Activated T-cell treated with anti-CD3 and anti-CD28 coated beads, Interleukin-2, amount 50 U/mL, for 48 hours (primary cell): ENCODE data around the gene UGT2A1.
"Not testable (repeated sequence)": the region's sequence is repeated elsewhere in the genome, so short reads cannot be mapped to it uniquely, and the experiment has no call there.

ENCODE experiments used
- DNase-seq, 2 experiments: peaks; one replicate each; pipeline ENCODE4 v3.0.0-alpha.2; 2020

Gene UGT2A1

GRCh38 chr4:69653147-69653546, at the start of gene UGT2A1:
Gene UGT2A1, minus strand, starts transcription at chr4:69653247. Its CDS starts 5,603 bp downstream, at chr4:69647644.
- no peak for DNase-seq

DNA sequence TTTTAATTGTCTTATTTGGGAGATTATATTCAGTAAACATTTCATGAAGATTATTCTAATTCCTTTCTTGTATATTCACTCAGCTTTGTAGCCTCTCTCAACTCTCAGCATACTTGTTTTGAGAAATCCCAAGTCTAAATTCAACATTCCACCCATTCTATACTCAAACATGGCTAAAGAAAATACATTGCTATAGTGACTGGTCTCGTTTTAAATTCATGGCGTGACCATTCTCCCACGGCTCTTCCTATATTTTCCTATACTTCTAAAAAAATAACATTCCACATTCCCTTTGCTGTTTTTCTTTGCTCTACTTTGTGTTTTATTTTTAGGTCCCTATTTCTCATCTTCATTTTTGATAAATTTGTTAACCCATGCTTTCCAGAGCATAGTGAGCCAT, 49.2 kb upstream of the UGT2A1 start:
- DNase-seq = no peak

- DNase-seq = no peak
Observed at GRCh38 chr4:69701696-69702095, 48.6 kb upstream of the UGT2A1 start.

DNA sequence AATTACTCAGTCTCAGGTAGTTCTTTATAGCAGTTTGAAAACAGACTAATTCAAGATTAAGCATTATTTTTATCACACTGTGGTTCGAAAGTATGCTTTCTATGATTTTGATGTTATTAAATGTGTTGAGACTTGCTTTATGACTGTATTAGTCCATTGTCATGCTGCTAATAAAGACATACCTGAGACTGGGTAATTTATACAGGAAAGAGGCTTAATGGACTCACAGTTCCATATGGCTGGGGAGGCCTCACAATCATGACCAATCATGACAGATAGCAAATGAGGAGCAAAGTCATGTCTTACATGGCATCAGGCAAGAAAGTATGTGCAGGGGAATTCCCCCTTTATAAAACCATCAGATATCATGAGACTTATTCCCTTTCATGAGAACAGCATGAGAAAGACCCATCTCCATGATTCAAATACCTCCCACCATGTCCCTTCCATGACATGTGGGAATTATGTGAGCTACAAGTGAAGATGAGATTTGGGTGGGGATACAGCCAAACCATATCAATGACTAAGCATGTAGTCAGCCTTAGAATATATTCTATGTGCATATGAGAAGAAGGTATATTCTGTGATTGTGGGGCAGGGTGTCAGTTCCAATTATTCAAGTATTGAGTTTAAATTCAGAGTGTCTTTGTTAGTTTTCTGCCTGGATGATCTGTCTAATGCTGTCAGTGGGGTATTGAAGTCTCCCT, 44.6 kb upstream of the UGT2A1 start:
- no peak for DNase-seq

DNA sequence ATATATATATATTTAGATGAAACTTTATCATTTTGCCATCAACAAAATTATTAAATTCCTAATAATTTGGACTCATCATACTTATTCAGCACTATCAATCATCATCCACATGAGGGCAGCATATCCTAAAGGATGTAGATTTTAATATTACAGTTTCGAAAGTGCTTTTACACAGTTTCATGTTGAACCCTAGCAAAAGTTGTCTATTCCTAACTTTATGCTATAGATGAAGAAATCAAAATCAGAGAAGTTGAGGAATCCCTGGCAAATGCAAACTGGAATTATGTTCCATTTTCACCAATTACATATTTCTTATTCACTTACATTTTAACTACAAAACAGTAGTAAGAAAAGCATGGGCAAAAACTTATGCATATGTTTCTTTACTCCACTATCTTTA, 36.6 kb upstream of the UGT2A1 start:
- DNase-seq = no peak

DNA sequence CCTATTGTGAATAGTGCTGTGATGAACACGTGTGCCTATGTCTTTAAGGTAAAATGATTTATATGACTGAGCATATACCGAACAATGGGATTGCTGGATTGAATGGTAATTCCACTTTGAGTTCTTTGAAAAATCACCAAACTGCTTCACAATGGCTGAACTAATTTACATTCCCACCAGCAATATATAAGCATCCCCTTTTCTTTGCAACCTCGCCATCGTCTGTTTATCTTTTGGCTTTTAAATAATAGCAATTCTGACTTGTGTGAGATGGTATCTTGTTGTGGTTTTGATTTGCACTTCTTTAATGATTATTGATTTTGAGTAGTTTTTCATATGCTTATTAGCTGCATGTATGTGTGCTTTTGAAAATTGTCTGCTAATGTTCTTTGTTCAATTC, 31.8 kb upstream of the UGT2A1 start:
- DNase-seq = no peak

GRCh38 chr4:69668680-69669079, 15.6 kb upstream of the UGT2A1 start:
- no peak for DNase-seq

DNA sequence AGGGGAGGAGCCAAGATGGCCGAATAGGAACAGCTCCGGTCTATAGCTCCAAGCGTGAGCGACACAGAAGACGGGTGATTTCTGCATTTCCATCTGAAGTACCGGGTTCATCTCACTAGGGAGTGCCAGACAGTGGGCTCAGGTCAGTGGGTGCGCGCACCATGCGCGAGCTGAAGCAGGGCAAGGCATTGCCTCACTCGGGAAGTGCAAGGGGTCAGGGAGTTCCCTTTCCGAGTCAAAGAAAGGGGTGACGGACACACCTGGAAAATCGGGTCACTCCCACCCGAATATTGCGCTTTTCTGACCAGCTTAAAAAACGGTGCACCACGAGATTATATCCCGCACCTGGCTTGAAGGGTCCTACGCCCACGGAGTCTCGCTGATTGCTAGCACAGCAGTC, 11.0 kb upstream of the UGT2A1 start:
- not testable (repeated sequence) for DNase-seq

- not testable (repeated sequence) for DNase-seq
Observed at GRCh38 chr4:69661130-69661803, 8.2 kb upstream of the UGT2A1 start.

GRCh38 chr4:69658133-69658532, 5.1 kb upstream of the UGT2A1 start:
- DNase-seq = no peak

DNA sequence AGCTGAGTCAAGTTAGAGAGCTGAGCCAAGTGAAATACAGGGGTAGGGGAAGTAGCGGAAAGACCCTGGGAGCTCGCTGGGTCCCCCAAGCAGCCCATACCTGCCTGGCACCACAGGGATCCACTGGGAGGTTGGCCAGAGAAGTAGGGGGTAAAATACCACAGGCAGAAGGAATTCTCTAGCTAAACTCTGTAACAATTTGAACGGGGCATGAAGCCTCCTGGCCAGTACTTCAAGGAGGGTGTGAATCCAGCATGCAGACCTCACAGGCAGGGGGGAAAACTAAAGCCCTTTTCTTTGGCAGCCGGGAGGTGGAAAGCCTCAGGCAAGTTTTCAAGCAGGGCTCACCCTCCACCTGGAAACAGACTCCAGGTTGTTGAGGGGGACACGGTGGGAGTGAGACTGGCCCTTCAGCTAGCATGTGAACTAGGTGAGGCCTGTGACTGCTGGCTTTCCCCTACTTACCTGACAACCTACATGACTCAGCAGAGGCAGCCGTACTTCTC, 3.7 kb upstream of the UGT2A1 start:
- DNase-seq = no peak

GRCh38 chr4:69650872-69651271, 2.2 kb downstream of the UGT2A1 start:
- DNase-seq = no peak

DNA sequence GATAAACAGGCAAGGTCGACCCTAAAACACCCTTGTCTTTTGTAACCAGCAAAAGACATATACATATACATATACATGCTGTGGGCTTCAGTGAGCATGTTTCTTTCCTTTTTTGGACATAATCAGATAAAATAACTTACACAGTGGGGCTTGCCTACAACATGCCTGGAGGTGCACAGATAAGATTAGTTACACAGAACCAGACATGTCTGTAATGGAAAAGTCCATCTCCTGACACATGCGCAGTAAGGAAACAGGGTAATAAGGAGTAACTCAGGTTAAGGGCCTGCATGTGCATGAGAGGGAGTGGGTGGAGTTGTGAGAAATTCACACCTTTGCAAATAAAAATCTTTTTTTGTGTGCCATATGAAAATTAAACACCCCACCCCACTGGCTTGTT, 3.4 kb downstream of the UGT2A1 start:
- DNase-seq = no peak

GRCh38 chr4:69649207-69649606, 3.8 kb downstream of the UGT2A1 start:
- no peak for DNase-seq

DNA sequence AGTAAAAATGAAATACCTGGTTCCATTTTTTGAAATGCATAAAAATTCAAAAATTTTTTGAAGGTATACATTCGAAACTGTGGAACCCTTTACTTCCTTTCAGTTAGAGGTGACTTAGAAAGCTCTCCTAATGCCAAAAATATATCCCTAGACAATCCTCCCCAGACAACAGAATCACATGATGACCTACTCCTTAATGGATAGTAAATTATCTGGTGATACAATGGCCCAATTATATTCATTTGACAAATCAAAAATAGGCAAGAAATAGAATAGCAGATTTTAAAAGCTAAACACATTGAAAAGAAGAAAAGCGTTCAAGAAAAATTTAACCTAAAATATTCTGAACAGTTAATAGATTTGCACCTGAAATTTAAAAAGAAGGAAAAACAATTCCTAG, 10.1 kb downstream of the UGT2A1 start:
- DNase-seq = no peak

DNA sequence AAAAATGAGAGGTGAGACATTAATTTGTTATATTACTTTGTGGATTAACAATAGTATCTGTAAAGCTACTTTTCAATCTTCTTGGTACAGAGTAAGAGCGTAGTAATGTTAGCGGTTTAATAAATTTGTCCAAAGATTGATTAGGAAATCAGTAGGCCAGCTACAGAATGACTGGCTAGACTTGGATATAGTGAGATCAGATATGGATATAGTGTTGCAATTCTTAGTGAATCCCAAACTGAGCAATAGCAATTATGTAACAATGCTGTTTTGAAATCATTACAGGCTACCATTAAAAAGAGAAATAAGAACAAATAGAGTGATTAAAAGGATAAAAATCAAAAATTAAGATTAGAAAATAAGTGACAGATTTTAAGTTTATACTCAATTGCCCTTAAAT, 12.8 kb downstream of the UGT2A1 start:
- DNase-seq = no peak

DNA sequence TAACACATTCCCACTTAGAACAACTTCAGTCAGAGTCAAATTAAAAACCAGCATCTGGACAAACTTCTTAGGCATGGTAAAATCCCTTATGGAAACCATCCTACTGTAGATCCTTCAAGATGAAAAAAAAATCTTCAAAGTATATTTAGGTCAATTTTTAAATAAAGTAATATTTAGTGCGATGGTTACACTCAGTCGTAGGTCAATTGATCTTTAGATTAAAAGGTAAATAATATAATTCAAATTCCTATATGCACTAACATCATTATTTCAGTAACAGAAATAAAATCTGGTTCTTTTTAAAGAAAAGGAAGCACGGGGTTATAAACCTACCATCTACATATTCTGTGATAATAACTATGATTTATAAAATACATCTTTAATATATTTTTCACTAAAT, 13.5 kb downstream of the UGT2A1 start, which contains the start of gene UGT2A2:
Gene UGT2A2 (minus strand): TSS at position 101 of the 400 bp plus-strand sequence. CDS start 2 bp downstream, at position 99.
- DNase-seq = no peak

GRCh38 chr4:69617083-69617694, 35.9 kb downstream of the UGT2A1 start:
- DNase-seq = no peak

DNA sequence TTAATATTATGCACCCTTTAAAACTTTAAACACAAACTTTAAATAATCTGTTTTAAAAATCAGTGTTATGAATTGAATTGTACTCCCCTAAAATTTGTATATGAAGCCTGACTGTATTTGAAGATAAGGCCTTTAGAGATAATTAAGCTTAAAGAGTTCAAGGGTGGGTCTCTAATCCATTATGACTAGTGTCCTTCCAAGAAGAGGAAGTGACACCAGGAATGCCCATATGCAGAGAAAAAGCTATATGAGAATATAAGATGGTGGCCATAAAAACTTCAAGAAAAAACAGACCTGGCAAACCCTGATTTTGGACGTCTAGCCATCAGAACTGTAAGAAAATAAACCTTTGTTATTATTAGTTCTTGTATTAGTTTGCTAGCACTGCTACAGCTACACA, 42.6 kb downstream of the UGT2A1 start:
- no peak for DNase-seq

- no peak for DNase-seq
Observed at GRCh38 chr4:69601065-69601464, 52.0 kb downstream of the UGT2A1 start.

DNA sequence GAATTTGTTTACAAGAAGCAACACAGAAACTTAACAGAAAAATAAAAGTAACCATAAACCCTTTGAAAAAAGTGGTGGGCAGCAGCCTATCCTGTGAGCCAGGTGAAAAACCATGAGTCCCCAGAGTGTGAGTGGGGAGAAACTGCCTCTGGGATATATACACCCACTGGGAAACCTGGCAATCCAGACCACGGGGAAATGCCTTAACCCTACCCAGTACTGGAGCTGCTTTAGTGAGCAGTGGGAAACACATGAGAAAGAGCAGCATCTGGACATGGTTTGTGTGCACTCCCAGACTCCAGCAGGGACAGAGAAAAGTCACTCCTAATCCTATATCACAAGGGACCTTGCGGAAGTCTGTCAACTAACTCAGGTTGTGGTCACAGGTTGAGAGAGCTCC, 53.0 kb downstream of the UGT2A1 start:
- DNase-seq = no peak

- no peak for DNase-seq
Observed at GRCh38 chr4:69594382-69594781, 58.7 kb downstream of the UGT2A1 start.

DNA sequence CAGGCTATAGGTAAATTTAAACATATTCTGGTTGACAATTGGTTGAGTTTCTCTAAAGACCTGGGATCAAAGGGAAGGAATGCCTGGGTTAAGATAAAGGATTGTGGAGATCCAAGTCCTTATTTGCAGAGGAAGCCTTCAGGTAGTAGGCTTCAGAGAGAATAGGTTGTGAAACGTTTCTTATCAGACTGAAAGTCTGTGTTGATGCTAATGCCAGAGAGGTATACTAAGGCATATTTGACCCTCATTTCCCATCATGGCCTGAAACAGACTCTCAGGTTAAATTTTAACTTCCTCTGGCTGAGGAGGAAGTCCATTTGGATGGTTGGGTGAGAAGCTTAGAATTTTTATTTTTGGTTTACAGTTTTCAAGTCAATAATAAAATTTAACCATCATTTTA, 61.7 kb downstream of the UGT2A1 start:
- no peak for DNase-seq

DNA sequence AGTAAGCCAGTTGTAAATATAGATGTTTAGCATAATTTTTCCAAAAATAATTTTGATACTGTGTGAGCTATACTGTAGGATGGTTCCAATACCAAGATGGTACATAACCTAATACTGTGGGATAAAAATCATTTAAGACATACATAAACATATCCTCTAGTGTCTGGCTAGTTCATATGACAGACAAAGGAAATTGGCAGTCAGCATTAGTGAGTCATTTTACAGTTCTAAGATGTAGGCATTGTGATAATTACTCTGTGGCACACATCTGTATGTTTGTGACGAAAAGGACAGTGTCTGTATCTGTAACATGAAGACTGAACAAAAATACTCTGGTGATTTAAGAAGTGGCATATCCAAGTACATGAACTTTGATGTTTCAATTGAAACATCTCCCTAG, 63.2 kb downstream of the UGT2A1 start:
- DNase-seq = no peak
